NCI-H1092 (cell line): ENCODE results near the gene NHLH1.
"Not testable (repeated sequence)": the region's sequence is repeated elsewhere in the genome, so short reads cannot be mapped to it uniquely, and the experiment has no call there.

Experiments
- DNase-seq: peaks from one replicate; lab custom pipeline; 2025; lab: John Stamatoyannopoulos, UW

Gene NHLH1

GRCh38 chr1:160377585-160378206 is 10.8 kb downstream of the NHLH1 start:
- DNase-seq = no peak

DNA sequence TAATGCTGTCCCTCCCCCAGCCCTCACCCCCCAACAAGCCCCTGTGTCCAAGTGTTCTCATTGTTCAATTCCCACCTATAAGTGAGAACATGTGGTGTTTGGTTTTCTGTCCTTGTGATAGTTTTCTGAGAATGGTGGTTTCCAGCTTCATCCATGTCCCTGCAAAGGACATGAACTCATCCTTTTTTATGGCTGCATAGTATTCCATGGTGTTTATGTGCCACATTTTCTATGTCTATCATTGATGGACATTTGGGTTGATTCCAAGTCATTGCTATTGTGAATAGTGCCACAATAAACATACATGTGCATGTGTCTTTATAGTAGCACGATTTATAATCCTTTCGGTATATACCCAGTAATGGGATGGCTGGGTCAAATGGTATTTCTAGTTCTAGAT is 17.9 kb downstream of the NHLH1 start:
- not testable (repeated sequence) for DNase-seq

- not testable (repeated sequence) for DNase-seq
These were observed 21.5 kb downstream of the NHLH1 start for GRCh38 chr1:160388406-160388805.

- no peak for DNase-seq
These were observed 27.8 kb downstream of the NHLH1 start for GRCh38 chr1:160394673-160395072.

DNA sequence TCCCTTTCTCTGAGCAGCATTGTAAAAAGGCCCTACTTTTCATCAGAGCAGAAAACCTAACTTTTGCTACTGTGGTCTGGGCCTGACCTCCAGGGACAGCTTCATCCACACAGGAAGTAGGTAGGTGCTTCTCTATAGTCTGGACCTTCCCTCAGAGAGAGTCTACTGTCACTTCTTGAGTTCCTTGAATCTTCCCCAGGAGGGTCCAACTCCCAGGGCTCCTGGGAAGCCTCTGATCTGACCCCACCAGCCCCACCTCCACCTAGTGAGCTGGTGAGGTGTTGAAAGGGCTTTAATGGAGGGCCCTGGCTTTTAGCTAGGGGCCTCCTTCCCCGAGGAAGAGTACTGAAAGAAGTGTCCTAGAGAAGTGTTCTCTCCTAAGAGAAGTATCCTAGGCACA is 30.8 kb downstream of the NHLH1 start:
- no peak for DNase-seq

DNA sequence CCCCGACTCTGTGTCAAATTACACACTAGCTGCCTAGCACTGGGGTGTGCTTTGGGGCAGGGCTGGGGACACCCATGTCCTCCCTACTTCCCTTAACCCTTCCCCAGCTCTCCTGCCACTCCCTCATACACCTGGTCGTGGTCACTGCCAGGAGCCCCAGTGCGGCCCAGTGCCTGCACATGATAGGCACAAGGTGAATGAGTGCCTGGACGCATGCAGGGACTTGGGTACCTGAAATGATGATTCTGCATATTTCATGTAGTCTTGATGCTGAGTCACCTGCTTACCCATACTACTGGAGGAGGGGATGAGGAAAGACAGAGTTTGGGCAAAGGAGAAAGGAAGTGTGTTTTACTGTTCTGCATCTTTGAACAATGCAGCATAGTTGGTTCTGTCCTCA is 32.0 kb downstream of the NHLH1 start:
- DNase-seq = no peak

DNA sequence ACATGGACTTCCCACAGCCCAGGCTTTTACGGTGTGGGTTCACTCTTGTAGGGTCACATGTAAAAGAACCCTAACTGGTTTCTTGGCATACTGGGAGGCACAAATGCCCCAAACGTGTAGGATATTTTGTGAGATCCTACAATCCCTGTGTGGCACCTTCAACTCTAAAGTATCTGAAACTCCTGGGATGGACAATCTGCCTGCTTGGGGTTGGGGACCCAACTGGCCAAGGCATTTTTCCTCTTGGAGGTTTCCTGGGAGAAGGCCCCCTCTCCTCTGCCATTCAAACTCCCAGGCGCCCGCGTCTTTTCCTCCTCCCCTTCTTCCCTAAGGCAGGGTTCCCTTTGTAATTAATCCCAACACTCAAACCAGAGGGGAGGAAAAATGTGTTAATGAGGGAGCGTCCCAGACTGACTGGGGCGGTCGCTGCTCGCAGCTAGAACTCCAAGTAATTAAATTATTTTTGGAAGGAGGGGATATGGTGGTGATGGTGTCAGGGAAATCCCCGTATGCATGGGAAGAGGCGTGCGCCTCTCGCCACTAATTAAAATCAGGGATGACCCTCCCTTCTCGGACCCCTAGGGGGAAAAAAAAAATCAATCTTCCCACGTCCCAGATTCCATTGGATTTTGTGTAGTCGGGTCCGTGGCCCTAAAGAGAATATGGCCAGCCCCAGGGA is 32.8 kb downstream of the NHLH1 start:
- DNase-seq = no peak

- peak; percentile 71 for DNase-seq
These were observed 33.4 kb downstream of the NHLH1 start, which contains the start of gene VANGL2 for GRCh38 chr1:160400223-160400645. Gene VANGL2, plus strand, starts transcription at chr1:160400564. Its CDS starts 15,274 bp downstream, at chr1:160415838.

GRCh38 chr1:160400646-160401486 is 34.0 kb downstream of the NHLH1 start:
- DNase-seq = peak; percentile 61

GRCh38 chr1:160401487-160401805 is 34.6 kb downstream of the NHLH1 start:
- DNase-seq = no peak

GRCh38 chr1:160402001-160402795 is 35.3 kb downstream of the NHLH1 start:
- no peak for DNase-seq

- no peak for DNase-seq
These were observed 36.4 kb downstream of the NHLH1 start for GRCh38 chr1:160403244-160403643.

GRCh38 chr1:160404094-160404493 is 37.2 kb downstream of the NHLH1 start:
- DNase-seq = no peak

- no peak for DNase-seq
These were observed 38.5 kb downstream of the NHLH1 start for GRCh38 chr1:160405331-160405877.

DNA sequence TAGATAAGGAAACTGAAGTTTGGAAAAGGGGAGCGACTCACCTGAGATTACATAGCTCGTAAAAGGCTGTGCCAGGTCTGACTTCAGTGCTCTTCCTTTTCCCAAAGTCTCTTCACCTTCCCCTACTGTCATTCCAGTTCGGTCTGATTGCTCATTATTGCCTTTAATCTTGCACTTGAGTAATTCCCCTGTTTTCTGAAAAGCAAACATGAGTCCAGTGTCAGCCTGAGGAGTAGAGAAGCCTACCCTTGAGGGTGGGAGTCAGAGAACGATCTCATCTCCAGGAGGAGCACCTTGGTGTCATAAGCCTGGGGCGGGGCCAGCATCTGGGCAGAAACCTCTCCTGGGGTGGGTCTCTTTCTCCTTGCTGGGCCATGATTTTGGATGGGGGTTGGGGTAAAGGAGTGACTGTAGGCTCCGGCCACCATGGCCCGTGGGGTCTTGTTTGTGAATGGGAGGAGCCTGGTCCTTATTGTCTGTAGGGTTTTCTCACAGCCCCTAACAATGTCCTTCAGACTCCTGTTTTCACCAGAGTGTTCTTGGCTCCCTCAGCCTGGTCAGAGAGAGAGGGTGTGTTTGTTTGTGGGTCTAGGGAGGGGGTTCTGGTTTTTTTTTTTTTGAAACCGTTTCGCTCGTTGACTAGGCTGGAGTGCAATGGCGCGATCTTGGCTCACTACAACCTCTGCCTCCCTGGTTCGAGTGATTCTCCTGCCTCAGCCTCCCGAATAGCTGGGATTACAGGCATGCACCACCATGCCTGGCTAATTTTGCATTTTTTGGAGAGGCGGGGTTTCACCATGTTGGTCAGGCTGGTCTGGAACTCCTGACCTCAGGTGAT is 39.5 kb downstream of the NHLH1 start:
- DNase-seq = no peak

GRCh38 chr1:160407839-160408801 is 41.2 kb downstream of the NHLH1 start:
- no peak for DNase-seq

DNA sequence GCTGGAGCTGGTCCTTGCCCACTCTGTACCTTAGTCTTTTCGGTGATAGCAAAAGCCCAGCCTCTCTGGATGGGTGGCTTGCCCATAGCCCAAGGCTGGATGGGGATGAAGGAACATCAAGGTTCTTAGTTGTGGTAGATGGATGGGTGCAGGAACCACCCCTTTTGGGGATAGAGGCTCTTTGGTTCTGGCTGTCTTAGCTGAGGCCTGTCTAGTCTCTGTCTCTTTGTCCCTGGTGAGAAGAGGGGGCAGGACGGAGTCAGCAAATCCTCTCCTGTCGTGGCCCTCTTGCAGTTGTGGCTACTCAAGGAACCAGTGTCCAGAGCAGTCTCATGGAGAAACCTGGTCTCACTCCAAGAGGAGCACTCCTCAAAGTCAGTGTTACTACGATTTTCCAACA is 42.0 kb downstream of the NHLH1 start:
- no peak for DNase-seq

- DNase-seq = no peak
These were observed 42.6 kb downstream of the NHLH1 start for GRCh38 chr1:160409486-160409885.

DNA sequence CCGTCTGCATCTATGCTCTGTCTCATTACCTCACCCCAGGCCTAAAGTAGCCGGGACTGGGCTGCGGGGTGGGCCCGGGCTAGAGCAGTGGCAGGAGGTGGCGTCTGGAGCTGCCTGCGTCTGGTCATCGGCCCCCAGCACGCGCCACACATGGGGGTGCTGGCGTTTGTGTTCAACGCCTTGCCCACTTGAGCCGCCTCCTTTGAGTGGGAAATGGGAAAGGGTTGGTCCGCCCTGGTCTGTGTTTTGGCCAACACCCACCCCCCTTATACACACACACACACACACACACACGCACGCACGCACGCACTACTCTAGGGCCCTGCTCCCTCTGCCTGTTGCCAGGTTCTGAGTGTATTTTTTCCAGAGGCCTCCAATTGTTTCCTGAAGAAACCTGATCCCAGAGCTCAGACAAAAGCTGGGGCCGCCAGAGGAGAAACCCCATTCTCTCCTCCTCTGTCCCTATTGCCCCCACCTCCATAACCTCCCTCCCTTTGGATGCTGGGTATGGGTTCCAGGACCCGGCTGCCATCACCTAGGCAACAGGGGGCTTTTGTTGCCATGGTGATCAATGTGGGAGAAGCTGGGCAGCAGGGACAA is 43.6 kb downstream of the NHLH1 start:
- DNase-seq = peak; percentile 84
